Esophagus muscularis mucosa (tissue), 4 donors: ENCODE measurements around the gene KCNQ2. TPM values are rescaled to one million over a fixed set of nuclear protein-coding genes. Genes with fewer than 3 reads are reported as not detected.

Experiments
- DNase-seq: peaks from one replicate; pipeline ENCODE4 v3.0.0-alpha.2; 2017; ENCODE audit errors: extremely low spot score
- H3K27ac ChIP-seq, 4 donors: fragments of 200-600 bp; sonication (generic); replicated peaks in 1 of 4; 1 replicate in 3 of 4; 2 replicates in 1 of 4; pipeline ENCODE4 v1.5.1; 2016 to 2019; ENCODE audit warnings: mild to moderate bottlenecking in 1 of 4
- H3K27me3 ChIP-seq, 4 donors: fragments of 200-600 bp; sonication (generic); one replicate each; pipeline versions ENCODE4 v1.5.1 to v1.6.0; 2016 to 2019
- H3K36me3 ChIP-seq, 4 donors: fragments of 200-600 bp; sonication (generic); one replicate each; pipeline ENCODE4 v1.5.1; 2016 to 2019
- H3K4me1 ChIP-seq, 4 donors: fragments of 200-600 bp; sonication (generic); one replicate each; pipeline ENCODE4 v1.5.1; 2016 to 2019
- H3K4me3 ChIP-seq, 4 donors: fragments of 200-600 bp; sonication (generic); 1 replicate in 2 of 4; 2 replicates in 2 of 4; pipeline ENCODE4 v1.5.1; 2016 to 2019; ENCODE audit warnings: mild to moderate bottlenecking in 4 of 4, moderate library complexity in 1 of 4
- H3K9me3 ChIP-seq, 4 donors: fragments of 200-600 bp; sonication (generic); 1 replicate in 3 of 4; 2 replicates in 1 of 4; pipeline ENCODE4 v1.5.1; 2016 to 2019
- CTCF ChIP-seq, 3 experiments: fragments of 200-600 bp in 2 of 3; fragments of 450-650 bp in 1 of 3; sonication (generic) in 2 of 3; IDR thresholded peaks; one replicate each; pipeline ENCODE4 v1.5.1; 2017 to 2019; ENCODE audit warnings: antibody characterized with exemption in 3 of 3, mild to moderate bottlenecking in 2 of 3, moderate library complexity in 1 of 3
- EP300 ChIP-seq: sonication (generic); formaldehyde crosslinking; IDR thresholded peaks from one replicate; pipeline ENCODE4 v1.6.1; 2017; ENCODE audit warnings: antibody characterized with exemption
- POLR2A ChIP-seq: fragments of 450-650 bp; IDR thresholded peaks from one replicate; pipeline ENCODE4 v1.6.1; 2017; ENCODE audit warnings: antibody characterized with exemption, moderate library complexity, mild to moderate bottlenecking, low read depth
- POLR2AphosphoS5 ChIP-seq, 2 donors: sonication (generic); formaldehyde crosslinking; IDR thresholded peaks; one replicate each; pipeline ENCODE4 v1.6.1; 2017; ENCODE audit warnings: antibody characterized with exemption in 2 of 2
- WGBS: methylation state at CpG from one replicate; pipeline ENCODE4 v1.1.5; 2018; 5-methylcytosine and 5-hydroxymethylcytosine counted together
- intact Hi-C: fragments of 100-400 bp; cut with DNase I; formaldehyde crosslinking; loops from one replicate; pipeline ENCODE4 v1.15.1; 2023
- total RNA-seq, 4 donors: library from RNA; depleted of rRNA; stranded (reverse); fragments of >200 nt; gene quantifications; one replicate each; pipeline versions ENCODE4 v1.1.0 to v1.2.1, GENCODE V29; 2016

Gene KCNQ2
- total RNA-seq, 4 donors from 2014 or later = 0.11 to 1.6 (median 0.50) TPM; not detected in 1

- Histone ChIP-seq H3K4me3 (no peak overlapping the region), H3K36me3 (no peaks in the 10 kb centered on the region), H3K27ac (no peak overlapping the region), H3K27me3 (peaks cover 0 to 100% (median 8%) of the 10 kb centered on the region in 4 donors), H3K4me1 (peaks cover 0 to 15% (median 0%) of the 10 kb centered on the region in 4 donors), H3K9me3 (no peaks in the 10 kb centered on the region)
- 50% methylated on average over 9 of the region's 12 CpGs for WGBS
- no peak for DNase-seq
- TF ChIP-seq EP300 = no peak
- TF ChIP-seq POLR2AphosphoS5 (IDR thresholded peaks at IDR 0.05) = no peak
- no peak for TF ChIP-seq CTCF (IDR thresholded peaks at IDR 0.05)
- TF ChIP-seq POLR2A = no peak
- intact Hi-C loops = no loop called here
Measured at GRCh38 chr20:63378626-63379025, 93.8 kb downstream of the KCNQ2 start.

GRCh38 chr20:63377951-63378381 lies 94.5 kb downstream of the KCNQ2 start:
- peaks cover 0 to 15% (median 0%) of the 10 kb centered on the region in 4 donors for H3K4me1 ChIP-seq
- no peaks in the 10 kb centered on the region for H3K9me3 ChIP-seq
- no peak overlapping the region for H3K4me3 ChIP-seq
- intact Hi-C loops = no loop called here
- no peak for DNase-seq
- 51% methylated on average over 9 of the region's 15 CpGs for WGBS
- no peak for TF ChIP-seq EP300
- TF ChIP-seq CTCF (IDR thresholded peaks at IDR 0.05) = no peak
- TF ChIP-seq POLR2AphosphoS5 (IDR thresholded peaks at IDR 0.05) = no peak
- no peak for TF ChIP-seq POLR2A
- H3K27me3 ChIP-seq = peaks cover 0 to 100% (median 11%) of the 10 kb centered on the region in 4 donors
- H3K36me3 ChIP-seq = no peaks in the 10 kb centered on the region
- no peak overlapping the region for H3K27ac ChIP-seq

GRCh38 chr20:63377256-63377941 lies 95.1 kb downstream of the KCNQ2 start:
- Histone ChIP-seq H3K36me3 (no peaks in the 10 kb centered on the region), H3K27me3 (peaks cover 0 to 100% (median 11%) of the 10 kb centered on the region in 4 donors), H3K9me3 (no peaks in the 10 kb centered on the region), H3K4me1 (peaks cover 0 to 15% (median 0%) of the 10 kb centered on the region in 4 donors), H3K4me3 (no peak overlapping the region), H3K27ac (no peak overlapping the region)
- 3% methylated on average over 7 of the region's 32 CpGs for WGBS
- intact Hi-C loops = no loop called here
- DNase-seq = no peak
- TF ChIP-seq POLR2A (no peak), CTCF (IDR thresholded peaks at IDR 0.05) (no peak), POLR2AphosphoS5 (IDR thresholded peaks at IDR 0.05) (no peak), EP300 (no peak)

GRCh38 chr20:63376283-63377250 lies 95.9 kb downstream of the KCNQ2 start:
- H3K36me3 ChIP-seq = no peaks in the 10 kb centered on the region
- peaks cover 0 to 97% (median 11%) of the 10 kb centered on the region in 4 donors for H3K27me3 ChIP-seq
- WGBS = 41% methylated on average over 10 of the region's 31 CpGs

GRCh38 chr20:63375438-63375837 lies 97.0 kb downstream of the KCNQ2 start:
- WGBS = 82% methylated on average over 2 of the region's 3 CpGs
- TF ChIP-seq POLR2AphosphoS5 (IDR thresholded peaks at IDR 0.05) (no peak), CTCF (IDR thresholded peaks at IDR 0.05) (no peak), EP300 (no peak), POLR2A (no peak)
- intact Hi-C loops = no loop called here
- Histone ChIP-seq H3K36me3 (no peaks in the 10 kb centered on the region), H3K27me3 (peaks cover 0 to 97% (median 11%) of the 10 kb centered on the region in 4 donors), H3K4me1 (peaks cover 0 to 5% (median 2%) of the 10 kb centered on the region in 4 donors), H3K27ac (no peak overlapping the region), H3K9me3 (no peaks in the 10 kb centered on the region), H3K4me3 (no peak overlapping the region)
- DNase-seq = no peak

More at GRCh38 chr20:63376283-63377250, 95.9 kb downstream of the KCNQ2 start:
- Histone ChIP-seq H3K27ac (no peak overlapping the region), H3K9me3 (no peaks in the 10 kb centered on the region), H3K4me1 (peaks cover 0 to 10% (median 0%) of the 10 kb centered on the region in 4 donors), H3K4me3 (no peak overlapping the region)
- no peak for TF ChIP-seq POLR2AphosphoS5 (IDR thresholded peaks at IDR 0.05)
- DNase-seq = no peak
- intact Hi-C loops = no loop called here
